SHP77 treated with DMSO at 0.1 percent for 48 hours (cell line): ENCODE results near the gene RIPOR3.
"Not testable (repeated sequence)": the region's sequence is repeated elsewhere in the genome, so short reads cannot be mapped to it uniquely, and the experiment has no call there.

ENCODE experiments used
- DNase-seq: peaks from one replicate; lab custom pipeline; 2025; lab: John Stamatoyannopoulos, UW

RIPOR3 gene

DNA sequence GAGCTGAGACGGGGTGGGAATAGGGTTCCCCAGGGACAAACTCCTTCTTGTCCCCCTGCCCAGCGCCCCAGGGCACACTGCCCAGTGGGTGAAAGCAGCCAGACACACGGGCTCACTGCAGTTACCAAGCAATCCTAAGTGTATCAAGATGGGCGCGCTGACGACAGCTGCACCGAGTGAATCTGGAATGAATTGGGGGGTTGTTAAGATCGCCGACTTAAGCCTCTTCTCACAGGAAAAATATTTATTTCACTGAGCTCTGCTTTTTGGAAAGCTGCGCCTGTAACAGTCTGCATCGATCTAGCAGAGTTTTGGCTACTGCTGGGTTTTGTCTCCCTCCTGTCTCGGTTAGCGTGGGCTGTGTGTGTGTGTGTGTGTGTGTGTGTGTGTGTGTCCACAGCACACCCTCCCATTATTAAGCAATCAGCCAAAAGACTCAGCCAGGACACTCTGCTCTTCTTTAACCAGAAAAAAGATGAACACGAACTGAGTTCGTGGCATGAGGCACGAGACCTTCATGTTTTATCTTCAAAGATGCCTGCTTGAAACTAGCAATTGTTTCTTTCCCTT lies 35.9 kb downstream of the RIPOR3 start:
- no peak for DNase-seq

DNA sequence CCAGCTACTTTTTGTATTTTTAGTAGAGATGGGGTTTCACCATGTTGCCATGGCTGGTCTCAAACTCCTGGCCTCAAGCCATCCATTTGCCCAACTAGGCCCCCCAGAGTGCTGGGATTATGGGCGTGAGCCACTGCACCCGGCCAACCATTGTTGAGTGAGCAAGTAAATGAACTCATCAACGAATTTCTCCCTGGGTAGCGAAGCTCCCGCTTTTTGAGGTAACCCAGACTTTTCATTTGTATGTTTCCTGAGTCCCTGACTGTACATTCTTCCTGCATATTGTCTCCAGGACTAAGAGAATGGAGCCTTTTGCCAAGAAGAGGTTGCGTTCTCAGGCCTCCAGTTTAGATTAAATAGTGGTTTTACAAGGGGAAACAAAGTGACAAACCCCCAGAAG lies 36.4 kb downstream of the RIPOR3 start:
- no peak for DNase-seq

DNA sequence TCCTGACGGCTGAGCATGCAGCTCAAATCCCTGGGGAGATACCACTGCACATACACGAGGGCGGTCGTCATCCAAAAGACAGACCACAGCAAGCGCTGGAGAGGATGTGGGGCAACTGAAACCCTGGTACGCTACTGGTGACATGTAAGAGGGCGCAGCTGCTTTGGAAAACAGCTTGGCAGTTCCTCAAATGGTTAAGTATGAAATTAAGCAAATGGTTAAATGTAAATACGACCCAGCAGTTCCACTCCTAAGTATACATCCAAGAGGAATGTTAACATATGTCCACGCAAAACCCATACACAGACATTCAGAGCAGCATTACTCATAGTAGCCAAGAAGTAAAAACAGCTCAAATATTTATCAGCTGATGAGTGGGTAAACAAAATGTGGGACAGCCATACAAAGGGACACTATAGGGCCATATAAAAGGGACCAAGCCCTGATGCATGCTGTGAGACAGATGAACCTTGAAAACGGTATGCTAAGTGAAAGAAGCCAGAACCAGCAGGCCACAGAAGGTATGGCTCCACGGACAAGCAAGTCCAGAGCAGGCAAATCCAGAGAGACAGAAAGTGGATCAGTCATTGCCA lies 38.5 kb downstream of the RIPOR3 start:
- DNase-seq, result no peak

DNA sequence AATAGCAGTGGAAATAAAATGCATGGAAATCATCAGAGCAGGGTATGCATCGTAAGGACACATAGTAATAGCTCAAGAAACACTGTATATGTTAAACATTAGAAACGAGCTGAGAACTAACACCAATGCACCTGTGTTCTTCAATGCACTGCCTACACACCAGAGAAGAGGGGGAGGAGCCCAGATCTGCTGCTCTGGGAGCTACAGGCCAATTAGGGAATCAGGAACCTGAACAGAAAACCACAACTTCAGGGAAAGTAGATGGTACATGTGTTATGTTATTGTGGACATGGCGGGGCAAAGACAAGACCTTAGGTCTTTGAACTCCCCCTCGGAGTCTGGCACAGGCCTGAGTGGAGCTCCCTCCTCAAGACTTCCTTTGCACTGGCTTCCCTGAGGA lies 39.7 kb downstream of the RIPOR3 start:
- DNase-seq, result no peak

DNA sequence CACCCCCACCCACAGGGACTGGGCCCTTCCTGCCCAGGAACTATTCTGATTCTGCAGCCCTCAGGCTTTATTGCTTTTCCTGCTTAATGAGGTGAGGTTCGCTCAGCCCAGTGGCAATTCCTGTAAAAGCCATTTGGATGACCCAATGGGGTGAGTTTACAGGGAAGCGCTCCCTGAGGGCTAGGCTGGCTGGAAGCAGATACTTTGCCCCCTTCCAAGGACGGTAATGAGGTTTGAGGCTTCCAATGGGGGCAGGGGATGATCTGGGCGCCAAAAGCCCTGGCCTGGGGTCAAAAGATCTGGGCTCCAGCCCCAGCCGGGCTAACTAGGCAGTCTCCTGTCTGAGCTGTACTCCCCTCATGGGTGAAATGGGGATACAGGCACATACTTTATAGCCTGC lies 41.8 kb downstream of the RIPOR3 start:
- DNase-seq, result no peak

DNA sequence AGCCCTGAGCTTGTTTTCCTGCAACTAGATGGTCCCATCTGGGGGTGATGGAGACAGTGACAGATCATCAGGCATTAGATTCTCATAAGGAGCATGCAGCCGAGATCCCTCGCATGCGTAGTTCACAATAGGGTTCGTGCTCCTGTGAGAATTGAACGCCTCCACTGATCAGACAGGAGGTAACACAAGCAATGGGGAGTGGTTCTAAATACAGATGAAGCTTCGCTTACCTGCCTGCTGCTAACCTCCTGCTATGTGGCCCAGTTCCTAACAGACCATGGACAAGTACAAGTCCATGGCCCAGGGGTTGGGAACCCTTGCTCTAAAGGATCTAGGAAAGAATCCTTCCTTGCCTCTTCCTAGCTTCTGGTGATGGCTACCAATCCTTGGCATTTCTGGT lies 42.7 kb downstream of the RIPOR3 start:
- DNase-seq, result no peak

DNA sequence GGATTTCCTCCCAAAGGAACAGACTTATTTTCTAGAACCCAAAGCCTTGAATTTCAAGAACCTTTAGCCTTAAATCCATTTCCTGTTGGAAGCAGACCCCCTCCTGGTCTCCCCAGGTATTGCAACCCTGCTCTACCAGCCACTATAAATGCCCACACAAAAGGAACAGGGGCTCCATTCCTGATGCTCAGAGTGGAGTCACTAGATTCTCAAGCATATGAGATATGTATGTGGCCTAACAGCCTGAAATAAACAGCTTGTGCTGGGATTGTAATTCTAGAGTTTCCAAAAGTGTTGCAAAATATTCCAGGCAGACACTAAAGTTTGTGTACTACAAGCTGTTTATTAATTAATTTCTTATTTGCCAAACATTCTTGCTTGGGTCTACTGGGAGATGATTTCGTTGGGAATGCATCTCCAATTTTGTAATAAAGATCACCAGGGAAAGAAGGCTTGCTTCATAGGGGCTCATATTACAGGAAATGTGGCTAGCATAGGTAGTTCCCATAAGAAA lies 44.8 kb downstream of the RIPOR3 start:
- DNase-seq, result no peak

DNA sequence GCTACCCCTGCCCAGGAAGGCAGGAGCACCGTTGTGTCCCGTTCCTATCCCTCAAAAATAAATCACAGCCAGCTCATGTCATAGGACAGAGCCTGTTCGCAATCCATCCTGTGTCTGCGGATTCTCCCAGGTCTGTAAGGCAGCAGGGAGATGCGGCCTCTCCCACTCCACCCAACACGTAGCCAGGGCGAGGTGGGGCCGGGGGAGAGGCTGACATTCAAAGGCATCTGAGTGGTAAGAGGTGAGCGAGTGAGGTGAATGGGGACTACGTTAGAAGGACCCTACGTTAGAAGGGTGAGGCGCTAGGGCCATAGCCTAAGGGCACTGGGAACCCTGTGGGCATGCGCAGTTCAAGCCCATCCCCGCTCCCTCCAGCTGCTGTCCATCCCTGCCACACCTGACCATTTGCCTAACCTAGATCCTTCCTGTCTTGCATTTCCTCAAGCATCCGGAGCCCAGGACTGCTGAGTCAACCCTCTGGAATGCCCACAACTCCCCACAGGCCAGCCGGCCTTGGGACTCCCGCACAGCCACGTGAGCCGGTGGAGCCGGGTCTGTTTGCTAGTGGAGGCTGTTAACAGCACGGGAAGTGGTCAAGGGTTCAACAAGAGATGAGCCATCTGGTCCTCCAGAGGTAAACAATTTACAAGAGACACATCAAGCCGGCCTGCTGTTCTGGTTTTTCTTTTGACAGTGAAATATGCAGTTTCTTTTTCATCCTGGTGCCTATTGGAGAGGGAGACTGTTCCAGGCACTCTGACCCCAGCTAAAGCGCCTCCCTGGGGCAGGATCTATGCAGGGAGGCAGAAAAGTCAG lies 45.9 kb downstream of the RIPOR3 start:
- DNase-seq, result peak; percentile 36

DNA sequence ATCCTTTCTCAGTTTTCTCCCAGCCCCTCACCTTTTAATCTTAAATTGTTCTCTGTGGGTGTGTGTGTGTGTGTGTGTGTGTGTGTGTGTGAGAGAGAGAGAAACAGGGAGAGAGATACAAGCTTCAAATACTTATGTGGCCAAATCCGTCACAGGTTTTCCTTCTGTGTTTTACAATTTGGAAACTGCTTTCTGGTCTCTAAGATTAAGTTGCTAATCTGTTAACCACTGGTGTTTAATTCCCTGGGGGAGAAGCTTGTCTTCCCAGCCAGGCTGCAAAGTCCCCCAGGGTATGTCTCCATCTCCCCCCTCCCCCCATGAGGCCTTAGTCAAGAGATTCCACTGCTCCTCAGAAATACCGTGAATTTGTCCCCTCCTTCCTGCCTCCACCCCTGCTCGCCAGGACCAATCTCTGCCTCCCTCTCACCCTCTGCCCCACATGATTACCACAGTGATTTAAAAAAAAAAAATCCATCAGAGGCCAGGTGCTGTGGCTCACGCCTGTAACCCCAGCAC lies 49.0 kb downstream of the RIPOR3 start:
- DNase-seq, result no peak

DNA sequence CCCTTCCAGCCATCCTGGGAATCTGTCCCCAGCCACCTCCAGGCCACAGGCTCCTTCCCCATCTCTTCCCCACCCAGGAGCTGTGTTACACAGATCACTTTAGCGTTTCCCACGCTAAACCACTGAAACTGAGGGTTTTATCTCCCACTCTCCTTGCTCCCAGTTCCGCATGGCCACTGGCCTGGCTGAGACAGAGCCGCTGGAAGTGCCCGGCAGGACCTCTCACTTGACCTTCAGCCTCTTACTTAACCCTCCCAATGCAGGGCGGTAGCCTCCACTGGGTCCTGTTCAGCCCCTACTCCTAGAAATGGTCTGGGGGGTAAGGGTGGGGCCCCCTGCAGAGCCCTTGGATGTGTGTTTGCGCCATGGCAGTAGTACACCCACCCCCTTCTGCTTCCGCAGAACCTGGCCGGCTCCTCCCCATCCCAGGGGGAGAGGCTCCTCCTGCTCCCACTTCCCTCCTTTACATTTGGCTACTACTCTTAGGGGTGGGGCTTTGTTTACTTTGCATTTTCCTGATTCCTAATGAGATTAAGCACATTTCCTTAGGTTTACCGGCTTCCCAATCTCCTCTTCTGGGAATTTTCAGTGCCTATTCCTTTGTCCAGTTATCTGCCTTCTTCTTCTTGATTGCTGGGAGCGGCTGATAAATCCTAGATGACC lies 49.6 kb downstream of the RIPOR3 start:
- not testable (repeated sequence) for DNase-seq

DNA sequence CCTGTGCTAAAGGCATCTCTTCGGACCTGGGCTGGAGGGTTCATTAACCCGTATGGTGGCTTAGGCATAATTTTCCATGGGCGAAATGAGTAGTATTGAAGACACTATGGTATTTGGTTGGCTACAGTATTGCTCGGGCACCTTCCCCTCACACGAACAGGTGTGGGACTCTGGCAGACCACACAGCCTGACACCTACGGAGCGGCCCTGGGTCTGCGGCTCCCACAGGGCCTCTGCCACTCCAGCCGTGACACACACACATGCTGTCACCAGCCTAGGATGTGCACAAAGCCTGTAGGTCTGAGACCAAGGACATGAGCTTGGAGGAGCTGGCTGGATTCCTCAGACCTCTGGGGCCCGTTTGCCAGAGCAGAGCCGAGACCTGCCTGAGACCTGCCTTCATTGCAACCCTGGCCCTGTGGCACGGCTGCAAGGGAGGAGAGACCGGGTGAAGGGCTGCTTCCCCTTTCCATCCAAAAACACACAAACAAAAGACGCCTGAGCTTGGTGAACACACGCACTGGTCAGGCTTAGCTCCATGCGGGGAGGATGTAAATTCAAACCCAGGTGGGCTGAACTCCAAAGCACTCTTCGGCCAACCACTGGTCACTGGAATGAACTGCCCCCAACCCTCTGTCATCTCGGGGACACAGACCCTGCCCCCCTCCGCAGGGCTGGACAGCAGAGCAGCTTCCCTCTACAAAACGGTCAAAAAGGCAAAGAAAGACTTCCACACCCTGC lies 51.2 kb downstream of the RIPOR3 start:
- not testable (repeated sequence) for DNase-seq

DNA sequence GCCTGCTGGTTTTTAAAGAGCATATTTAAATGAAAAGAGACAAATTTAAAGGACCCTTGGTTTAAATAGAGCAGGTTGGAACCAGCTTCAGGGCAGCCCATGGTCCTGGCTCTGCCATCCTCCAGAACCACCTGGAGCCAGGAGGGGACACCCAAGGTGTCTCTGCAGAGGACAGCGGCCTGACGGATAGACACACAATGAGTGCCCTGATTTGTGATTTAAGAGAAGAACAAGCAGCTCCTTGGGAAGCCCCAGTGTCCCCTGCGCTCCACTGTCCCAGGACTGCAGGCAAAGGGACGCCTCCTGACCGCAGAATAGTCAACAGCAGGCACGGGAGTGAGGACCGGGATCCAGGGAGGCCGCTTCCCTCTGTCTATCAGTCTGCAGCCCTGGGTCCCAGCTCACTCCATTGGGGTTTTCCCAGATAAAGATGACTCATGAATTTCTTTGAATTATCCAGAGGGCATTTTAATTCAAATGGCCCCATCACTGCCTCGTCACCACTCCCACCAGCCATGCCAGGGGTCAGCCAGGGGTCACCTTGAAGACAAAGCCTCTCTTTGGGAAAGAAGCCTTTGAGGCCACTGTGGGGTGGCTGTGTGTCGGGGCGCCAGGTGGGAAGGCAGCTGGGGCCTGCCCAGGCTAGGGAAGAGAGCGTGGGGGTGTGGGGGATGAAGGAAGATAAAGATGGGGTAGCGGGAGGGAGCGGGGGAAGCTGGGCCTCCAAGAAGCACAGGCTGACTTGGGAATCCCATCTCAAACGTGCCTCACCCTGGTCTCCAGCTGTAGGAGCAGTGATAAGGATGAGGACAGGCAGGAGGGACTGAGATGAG lies 53.1 kb downstream of the RIPOR3 start:
- not testable (repeated sequence) for DNase-seq

DNA sequence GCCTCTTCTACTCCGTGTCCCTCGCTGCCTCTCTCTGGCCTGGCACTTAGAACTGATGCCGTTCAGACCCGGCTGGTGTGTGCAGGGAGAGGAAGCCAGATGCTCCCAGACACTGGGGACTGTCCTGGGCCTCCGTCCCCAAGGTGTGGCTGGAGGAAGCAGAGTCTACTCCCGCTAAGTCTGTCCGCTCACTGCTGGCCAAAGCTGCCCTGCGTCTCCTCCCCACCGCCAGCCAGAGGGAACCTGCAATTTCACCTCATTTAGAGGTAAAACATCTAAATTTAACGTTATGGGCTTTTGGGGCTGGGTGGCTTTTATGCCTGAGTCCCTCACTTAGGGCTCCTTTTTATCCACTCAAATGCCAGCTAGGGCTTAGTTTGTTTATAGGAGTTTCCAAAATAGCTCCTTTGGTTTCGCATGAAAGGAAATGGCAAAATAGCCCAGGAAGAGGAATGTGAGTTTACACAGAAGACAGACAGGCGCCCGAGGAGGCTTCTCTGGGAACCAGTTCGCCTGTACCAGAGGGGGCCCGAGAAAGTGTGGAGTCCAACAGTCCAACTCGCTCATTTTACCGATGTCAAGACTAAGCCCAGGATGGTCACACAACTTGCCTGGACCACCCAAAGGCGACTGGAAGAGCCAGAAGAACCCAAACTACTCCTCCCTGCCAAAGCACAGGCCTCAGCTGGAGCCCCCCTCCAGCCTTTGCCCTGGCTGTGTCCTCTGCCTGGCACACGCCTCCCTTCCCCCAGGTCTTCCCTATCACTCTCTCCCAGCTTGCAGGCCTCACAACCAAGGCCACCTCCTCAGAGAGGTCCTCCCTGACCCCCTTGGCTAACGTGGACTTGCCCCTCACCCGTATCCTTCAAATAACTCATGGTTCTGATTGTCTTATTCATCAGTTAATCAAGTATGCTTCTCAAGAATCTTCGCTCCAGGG lies 54.5 kb downstream of the RIPOR3 start:
- DNase-seq, result no peak

DNA sequence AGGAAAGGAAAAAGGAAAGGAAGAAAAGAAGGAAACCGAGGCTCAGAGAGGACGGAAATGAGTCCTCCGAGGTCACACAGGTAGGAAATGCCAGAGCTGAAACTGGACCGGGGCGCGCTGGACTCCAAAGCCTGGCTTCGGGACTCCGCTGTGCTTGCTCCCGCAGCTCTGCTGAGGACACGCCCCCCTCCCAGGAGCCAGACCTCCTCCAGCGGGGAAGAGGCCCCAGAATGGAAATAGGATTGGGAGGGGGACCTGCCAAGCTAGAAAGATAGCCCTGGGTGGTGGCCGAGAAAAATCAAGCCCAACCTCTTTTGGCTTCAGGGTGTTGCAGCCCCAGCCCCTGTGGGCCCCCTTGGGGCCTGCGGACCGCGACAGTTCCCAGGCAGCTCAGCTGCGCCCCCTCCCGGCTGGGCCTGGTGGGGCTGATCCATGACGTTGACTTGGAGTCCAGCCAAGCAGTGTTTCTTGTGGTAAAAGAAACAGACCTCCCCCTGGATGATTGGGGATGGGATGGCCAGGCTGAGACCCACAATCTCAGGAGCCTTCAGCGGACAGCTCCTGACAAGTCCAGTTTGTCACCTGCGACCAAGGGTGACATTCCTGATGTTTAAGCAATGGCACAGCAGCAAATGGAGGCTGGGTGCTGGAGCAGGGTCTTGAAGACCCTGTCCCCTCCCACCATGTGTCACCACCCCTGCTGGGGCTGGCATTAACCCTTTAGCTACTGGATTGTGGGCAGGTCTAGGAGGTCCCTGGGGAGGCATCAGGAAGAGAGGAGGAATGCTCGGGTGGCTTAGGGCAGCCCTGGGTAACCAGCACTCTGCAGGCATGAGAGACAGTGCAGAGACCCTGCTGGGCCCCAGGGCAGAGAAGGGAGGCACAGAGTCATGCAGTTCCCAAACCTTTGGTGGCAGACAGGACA lies 55.4 kb downstream of the RIPOR3 start:
- peak; percentile 19 for DNase-seq

DNA sequence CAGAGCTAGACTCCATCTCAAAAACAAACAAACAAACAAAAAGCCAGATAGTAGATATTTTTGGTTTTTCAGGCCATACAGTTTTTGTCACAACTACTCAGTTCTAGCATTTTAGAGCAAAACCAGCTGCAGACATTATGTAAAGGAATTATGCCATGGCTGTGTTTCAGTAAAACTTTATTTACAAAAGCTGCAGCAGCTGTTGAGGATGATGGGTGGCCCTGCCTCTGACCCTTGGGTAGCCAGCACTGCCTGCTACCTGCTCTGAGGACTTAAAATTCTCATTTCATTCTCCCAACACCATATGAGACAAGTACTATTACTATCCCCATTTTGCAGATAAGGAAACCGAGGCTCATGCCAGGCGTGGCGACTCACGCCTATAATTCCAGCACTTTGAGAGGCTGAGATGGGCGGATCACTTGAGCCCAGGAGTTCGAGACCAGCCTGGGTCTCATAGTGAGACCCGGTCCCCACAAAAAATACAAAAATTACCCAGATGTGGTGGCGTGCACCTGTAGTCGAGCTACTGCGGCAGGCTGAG lies 56.3 kb downstream of the RIPOR3 start:
- no peak for DNase-seq

DNA sequence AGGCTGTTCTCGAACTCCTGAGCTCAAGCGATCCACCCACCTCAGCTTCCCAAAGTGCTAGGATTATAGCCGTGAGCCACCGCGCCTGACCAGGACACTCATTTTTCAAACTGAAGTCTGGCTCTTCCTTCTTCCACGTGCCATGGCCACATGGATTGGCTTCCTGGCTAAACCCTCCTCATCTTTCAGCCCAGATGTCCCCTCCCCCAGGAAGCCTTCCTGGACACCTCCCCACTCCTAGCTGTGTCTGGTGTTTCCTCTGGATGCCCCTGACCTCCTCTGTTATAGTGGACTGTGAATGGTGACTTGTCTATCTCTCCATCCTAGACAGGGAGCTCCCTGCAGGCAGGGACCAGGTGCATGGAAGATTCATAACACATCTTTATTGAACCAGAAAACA lies 57.2 kb downstream of the RIPOR3 start:
- DNase-seq, result no peak

DNA sequence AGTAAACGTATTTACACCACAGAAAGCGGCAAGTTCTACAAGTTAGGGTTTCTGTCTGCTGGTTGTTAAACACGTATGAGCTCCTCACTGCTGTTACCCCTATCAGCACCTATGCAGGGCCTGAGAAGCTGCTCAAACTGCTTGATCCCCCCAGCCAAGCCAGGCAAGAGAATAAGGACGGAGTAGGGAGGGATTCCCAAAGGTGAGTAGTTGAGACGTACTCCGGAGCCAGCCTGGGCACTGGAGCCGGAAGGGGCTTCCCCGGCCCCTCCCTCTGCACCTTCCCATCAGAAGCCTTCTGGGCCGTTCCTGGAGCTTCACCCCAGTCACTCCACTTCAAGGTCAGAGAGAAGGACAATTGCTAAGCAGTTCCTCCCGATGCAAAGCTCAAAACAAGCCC lies 58.0 kb downstream of the RIPOR3 start:
- DNase-seq, result no peak

DNA sequence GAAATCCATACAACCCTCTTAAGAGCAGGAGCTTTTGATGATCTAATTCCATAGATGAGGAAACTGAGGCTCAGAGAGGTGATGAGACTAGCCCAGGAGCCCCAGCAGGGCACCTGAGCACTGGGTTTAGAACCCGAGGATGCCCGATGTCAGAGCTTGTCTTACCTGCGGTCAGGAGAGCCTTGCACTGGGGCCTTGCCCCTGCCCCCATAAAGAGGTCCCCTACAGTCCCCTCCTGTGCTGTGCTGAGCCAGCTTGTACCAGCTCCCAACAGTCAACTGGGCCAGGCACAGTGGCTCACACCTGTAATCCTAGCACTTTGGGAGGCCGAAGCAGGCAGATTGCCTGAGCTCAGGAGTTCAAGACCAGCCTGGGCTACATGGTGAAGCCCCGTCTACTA lies 58.6 kb downstream of the RIPOR3 start:
- DNase-seq, result no peak
